HG03460 (cell line): ENCODE results near the gene SH3BP1.
"Not testable (repeated sequence)": the region's sequence is repeated elsewhere in the genome, so short reads cannot be mapped to it uniquely, and the experiment has no call there.

Experiments
- ATAC-seq: cut with Tn5 transposase; IDR thresholded peaks from one replicate; pipeline ENCODE4 v1.9.1; 2021; ENCODE audit not compliant: unreplicated experiment

The SH3BP1 gene

GRCh38 chr22:37656583-37656982 is 17.1 kb downstream of the SH3BP1 start:
- not testable (repeated sequence) for ATAC-seq

- ATAC-seq: no peak
Observed at GRCh38 chr22:37657590-37658132, 18.2 kb downstream of the SH3BP1 start.

- peak; percentile 81 for ATAC-seq
Observed at GRCh38 chr22:37658133-37659065, 18.9 kb downstream of the SH3BP1 start, which contains the start of gene PDXP. PDXP (plus strand) TSS chr22:37658723; CDS start chr22:37658783, 60 bp downstream.

GRCh38 chr22:37659066-37659896 is 19.8 kb downstream of the SH3BP1 start:
- peak; percentile 6 for ATAC-seq

- ATAC-seq: no peak
Observed at GRCh38 chr22:37659897-37660708, 20.6 kb downstream of the SH3BP1 start.

- ATAC-seq: no peak
Observed at GRCh38 chr22:37660709-37661045, 21.2 kb downstream of the SH3BP1 start.

- no peak for ATAC-seq
Observed at GRCh38 chr22:37661160-37661924, 21.9 kb downstream of the SH3BP1 start.

GRCh38 chr22:37662039-37662438 is 22.6 kb downstream of the SH3BP1 start:
- no peak for ATAC-seq

GRCh38 chr22:37663521-37664140 is 24.2 kb downstream of the SH3BP1 start:
- ATAC-seq: no peak

- no peak for ATAC-seq
Observed at GRCh38 chr22:37664249-37665101, 25.0 kb downstream of the SH3BP1 start.

GRCh38 chr22:37665487-37665886 is 26.0 kb downstream of the SH3BP1 start:
- ATAC-seq: no peak

- ATAC-seq: no peak
Observed at GRCh38 chr22:37669586-37669985, 30.1 kb downstream of the SH3BP1 start.

GRCh38 chr22:37672206-37672919 is 32.9 kb downstream of the SH3BP1 start:
- ATAC-seq: no peak

GRCh38 chr22:37672920-37673455 is 33.5 kb downstream of the SH3BP1 start:
- no peak for ATAC-seq

- no peak for ATAC-seq
Observed at GRCh38 chr22:37674248-37674647, 34.8 kb downstream of the SH3BP1 start.

GRCh38 chr22:37674951-37675929 is 35.8 kb downstream of the SH3BP1 start, which contains the start of gene LGALS1:
LGALS1 (plus strand) TSS chr22:37675636; CDS start chr22:37675703, 67 bp downstream.
- ATAC-seq: peak; percentile 35
